Ovary (tissue), 9 donors: ENCODE measurements around the gene PDK3. TPM values are rescaled to one million over a fixed set of nuclear protein-coding genes. Genes with fewer than 3 reads are reported as not detected.

Experiments used
- DNase-seq, 5 donors: peaks; one replicate each; pipeline ENCODE4 v3.0.0-alpha.2; 2019 to 2020
- H3K27ac ChIP-seq, 2 donors: fragments of 200-600 bp; one replicate each; pipeline versions ENCODE4 v1.5.1 to v1.8.0; 2019 to 2022
- H3K27me3 ChIP-seq: fragments of 200-600 bp; one replicate; pipeline ENCODE4 v1.8.0; 2022
- H3K36me3 ChIP-seq: fragments of 200-600 bp; sonication (generic); one replicate; pipeline ENCODE4 v1.5.1; 2019
- H3K4me1 ChIP-seq: one replicate; pipeline ENCODE4 v1.8.1; 2013; ENCODE audit warnings: mild to moderate bottlenecking, moderate library complexity; ENCODE audit not compliant: insufficient read depth
- H3K4me3 ChIP-seq: fragments of 200-600 bp; sonication (generic); one replicate; pipeline ENCODE4 v1.5.1; 2017
- H3K9me3 ChIP-seq, 2 donors: fragments of 200-600 bp in 1 of 2; sonication (generic) in 1 of 2; one replicate each; pipeline versions ENCODE4 v1.5.1 to v1.8.1; 2013 to 2019; ENCODE audit warnings: mild to moderate bottlenecking in 1 of 2, moderate library complexity in 1 of 2
- CTCF ChIP-seq, 3 donors: fragments of 450-650 bp in 2 of 3; fragments of 200-600 bp in 1 of 3; IDR thresholded peaks; one replicate each; pipeline versions ENCODE4 v1.5.1 to v1.8.0; 2016 to 2022; ENCODE audit warnings: antibody characterized with exemption in 3 of 3, mild to moderate bottlenecking in 1 of 3
- EP300 ChIP-seq: sonication (generic); formaldehyde crosslinking; IDR thresholded peaks from one replicate; pipeline ENCODE4 v1.6.1; 2017; ENCODE audit warnings: antibody characterized with exemption
- POLR2A ChIP-seq: fragments of 450-650 bp; IDR thresholded peaks from one replicate; pipeline ENCODE4 v1.6.1; 2017; ENCODE audit warnings: antibody characterized with exemption, mild to moderate bottlenecking, moderate library complexity
- WGBS, 3 donors: extraction: QIAGEN DNeasy Blood & Tissue Kit in 1 of 3; methylation state at CpG; one replicate each; pipeline versions ENCODE4 v1.1.5 to v1.1.7; 2013 to 2017; 5-methylcytosine and 5-hydroxymethylcytosine counted together
- intact Hi-C, 4 donors: fragments of 100-400 bp; cut with DNase I; formaldehyde crosslinking; loops; one replicate each; pipeline versions ENCODE4 v1.11.0 to v1.15.1; 2022 to 2023
- polyA plus RNA-seq, 2 donors: library from polyadenylated mRNA; stranded (reverse); fragments of 200-250 nt in 1 of 2; fragments of 350-450 nt in 1 of 2; fragmentation: Illumina TruSeq in 1 of 2; extraction: RNeasy Lipid Tissue Mini Kit (QIAGEN cat#74804) in 1 of 2; gene quantifications; one replicate each; pipeline ENCODE4 v1.2.3, GENCODE V29; 2013 to 2014
- total RNA-seq, 7 donors: library from RNA; depleted of rRNA in 2 of 7; stranded (reverse); fragments of >200 nt in 2 of 7; fragmentation: NEBNext Ultra II Directional in 3 of 7; extraction: Animal tissue kit (Norgen Biotek cat#: 25700) in 3 of 7; gene quantifications; one replicate each; pipeline versions ENCODE4 v1.1.0 to v1.2.4, GENCODE V29; 2016 to 2023
- donor health status: DM: no; HTN: no; CAD: no; lungs with moderate emphysema.
- donor health status: DM: no; HTN: no; CAD: no.
- donor health status: Bipolar disorder and iron deficiency.
- donor health status: DM: yes; HTN: yes; CAD: no.
- donor health status: DM: no; HTN: no; CAD: no.
- donor health status: DM: yes; HTN: yes; CAD: no.

PDK3 gene
- total and polyA plus RNA-seq, 9 donors: 3.1 to 30.9 (median 20.2) TPM

- H3K4me3 ChIP-seq: no peak overlapping the region
- H3K27ac ChIP-seq: peak overlapping the region in 1 of 2 donors; percentile 64
- no peak for DNase-seq
- 68 to 85% (median 75%) methylated on average over 4 of the region's 4 CpGs for WGBS, 3 donors
- no peaks in the 10 kb centered on the region for H3K36me3 ChIP-seq
- H3K27me3 ChIP-seq: no peaks in the 10 kb centered on the region
- no peaks in the 10 kb centered on the region for H3K9me3 ChIP-seq
- no peak for TF ChIP-seq POLR2A
- TF ChIP-seq EP300: no peak
- TF ChIP-seq CTCF (IDR thresholded peaks at IDR 0.05): no peak
- peaks cover 2% of the 10 kb centered on the region for H3K4me1 ChIP-seq
- intact Hi-C loops: no loop called here
Observed at GRCh38 chrX:24428516-24428915, 36.6 kb upstream of the PDK3 start.

GRCh38 chrX:24435060-24435459 is 30.0 kb upstream of the PDK3 start:
- Histone ChIP-seq H3K4me1 (no peaks in the 10 kb centered on the region), H3K36me3 (no peaks in the 10 kb centered on the region), H3K9me3 (no peaks in the 10 kb centered on the region), H3K4me3 (no peak overlapping the region), H3K27ac (no peak overlapping the region), H3K27me3 (no peaks in the 10 kb centered on the region)
- no peak for TF ChIP-seq EP300
- no peak for TF ChIP-seq CTCF (IDR thresholded peaks at IDR 0.05)
- no peak for TF ChIP-seq POLR2A
- no peak for DNase-seq
- intact Hi-C loops: no loop called here

GRCh38 chrX:24443918-24444317 is 21.2 kb upstream of the PDK3 start:
- H3K27ac ChIP-seq: no peak overlapping the region
- 54 to 73% (median 69%) methylated on average over 4 of the region's 4 CpGs for WGBS, 3 donors
- intact Hi-C loops: no loop called here
- H3K27me3 ChIP-seq: no peaks in the 10 kb centered on the region
- no peaks in the 10 kb centered on the region for H3K9me3 ChIP-seq
- H3K36me3 ChIP-seq: no peaks in the 10 kb centered on the region
- TF ChIP-seq CTCF (IDR thresholded peaks at IDR 0.05) (no peak), POLR2A (no peak), EP300 (no peak)
- no peak overlapping the region for H3K4me3 ChIP-seq
- H3K4me1 ChIP-seq: no peaks in the 10 kb centered on the region
- no peak for DNase-seq

GRCh38 chrX:24444645-24445044 is 20.4 kb upstream of the PDK3 start:
- TF ChIP-seq EP300 (no peak), CTCF (IDR thresholded peaks at IDR 0.05) (no peak), POLR2A (no peak)
- intact Hi-C loops: no loop called here
- Histone ChIP-seq H3K4me1 (no peaks in the 10 kb centered on the region), H3K27me3 (no peaks in the 10 kb centered on the region), H3K4me3 (no peak overlapping the region), H3K9me3 (no peaks in the 10 kb centered on the region), H3K27ac (no peak overlapping the region), H3K36me3 (no peaks in the 10 kb centered on the region)
- 70 to 76% (median 75%) methylated on average over 4 of the region's 4 CpGs for WGBS, 3 donors
- no peak for DNase-seq
